Measurements from ENCODE around the gene KCNQ1. TPM values are rescaled to one million over a fixed set of nuclear protein-coding genes. Genes with fewer than 3 reads are reported as not detected.

KCNQ1 gene
- total RNA-seq, 1 experiment from 2014 or later, result 9.2 TPM

DNA sequence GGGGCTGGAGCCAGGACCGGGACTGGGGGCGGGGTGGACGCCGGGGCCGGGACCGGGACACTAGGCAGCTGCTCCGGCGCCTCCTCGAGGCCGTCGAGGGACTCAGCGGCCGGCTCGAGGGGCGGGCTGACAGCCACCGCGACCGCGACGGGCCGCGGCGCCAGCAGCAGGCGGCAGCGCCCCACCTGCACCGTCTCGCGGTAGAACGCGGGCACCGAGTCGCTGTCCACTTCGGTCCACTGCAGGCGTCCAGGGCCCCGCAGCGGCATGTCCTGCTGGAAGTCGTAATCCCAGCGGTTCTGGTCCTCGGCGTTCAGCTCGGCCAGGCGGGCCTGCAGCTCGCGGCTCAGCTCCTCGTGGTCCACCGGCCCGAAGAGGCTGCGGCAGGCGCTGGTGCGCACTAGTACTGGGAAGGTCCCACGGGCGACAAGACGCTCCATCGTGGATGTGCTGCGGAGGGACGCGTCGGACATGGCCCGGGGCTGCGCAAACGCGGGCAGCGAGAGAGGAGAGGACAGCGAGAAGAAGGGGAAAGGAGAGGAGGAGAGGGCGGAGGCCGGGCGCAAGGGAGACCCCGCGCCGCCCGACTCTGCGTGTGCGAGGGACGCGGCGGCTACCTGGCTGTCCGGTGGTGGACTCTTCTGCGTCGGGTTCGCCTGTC, 440.3 kb downstream of the KCNQ1 start:
- Mint-ChIP-seq H3K4me1 (ENCODE audit: low read depth, unreplicated experiment) (no peaks in the 10 kb centered on the region), H3K9me3 (ENCODE audit: low read depth, unreplicated experiment) (no peaks in the 10 kb centered on the region), H3K36me3 (ENCODE audit: insufficient read depth, unreplicated experiment) (peaks cover 16% of the 10 kb centered on the region), H3K27ac (ENCODE audit: unreplicated experiment) (peak overlapping the region; percentile 5), H3K27me3 (ENCODE audit: unreplicated experiment) (peaks cover 28% of the 10 kb centered on the region), H3K4me3 (ENCODE audit: low read depth, unreplicated experiment) (peak overlapping the region; percentile 72)
- TF ChIP-seq, protein P1, sequence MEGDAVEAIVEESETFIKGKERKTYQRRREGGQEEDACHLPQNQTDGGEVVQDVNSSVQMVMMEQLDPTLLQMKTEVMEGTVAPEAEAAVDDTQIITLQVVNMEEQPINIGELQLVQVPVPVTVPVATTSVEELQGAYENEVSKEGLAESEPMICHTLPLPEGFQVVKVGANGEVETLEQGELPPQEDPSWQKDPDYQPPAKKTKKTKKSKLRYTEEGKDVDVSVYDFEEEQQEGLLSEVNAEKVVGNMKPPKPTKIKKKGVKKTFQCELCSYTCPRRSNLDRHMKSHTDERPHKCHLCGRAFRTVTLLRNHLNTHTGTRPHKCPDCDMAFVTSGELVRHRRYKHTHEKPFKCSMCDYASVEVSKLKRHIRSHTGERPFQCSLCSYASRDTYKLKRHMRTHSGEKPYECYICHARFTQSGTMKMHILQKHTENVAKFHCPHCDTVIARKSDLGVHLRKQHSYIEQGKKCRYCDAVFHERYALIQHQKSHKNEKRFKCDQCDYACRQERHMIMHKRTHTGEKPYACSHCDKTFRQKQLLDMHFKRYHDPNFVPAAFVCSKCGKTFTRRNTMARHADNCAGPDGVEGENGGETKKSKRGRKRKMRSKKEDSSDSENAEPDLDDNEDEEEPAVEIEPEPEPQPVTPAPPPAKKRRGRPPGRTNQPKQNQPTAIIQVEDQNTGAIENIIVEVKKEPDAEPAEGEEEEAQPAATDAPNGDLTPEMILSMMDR (IDR thresholded peaks at IDR 0.05; ENCODE audit: unreplicated experiment), result peak; percentile 29
- DNase-seq, result peak; percentile 78
- CTCF ChIA-PET, result interaction anchor here (1.3 to 2.6 kb wide), 2 partner anchors 148 to 352 kb away, joined by 3 to 7 read pairs; no protein-coding TSS in a partner anchor
- intact Hi-C loops (cut with micrococcal nuclease; ENCODE audit: unreplicated experiment), result loop anchor here (10.0 kb wide), 1 partner anchor 450 kb away; no protein-coding TSS in a partner anchor
- TSS peak; percentile 43 for BruUV-seq (replicated peaks)

DNA sequence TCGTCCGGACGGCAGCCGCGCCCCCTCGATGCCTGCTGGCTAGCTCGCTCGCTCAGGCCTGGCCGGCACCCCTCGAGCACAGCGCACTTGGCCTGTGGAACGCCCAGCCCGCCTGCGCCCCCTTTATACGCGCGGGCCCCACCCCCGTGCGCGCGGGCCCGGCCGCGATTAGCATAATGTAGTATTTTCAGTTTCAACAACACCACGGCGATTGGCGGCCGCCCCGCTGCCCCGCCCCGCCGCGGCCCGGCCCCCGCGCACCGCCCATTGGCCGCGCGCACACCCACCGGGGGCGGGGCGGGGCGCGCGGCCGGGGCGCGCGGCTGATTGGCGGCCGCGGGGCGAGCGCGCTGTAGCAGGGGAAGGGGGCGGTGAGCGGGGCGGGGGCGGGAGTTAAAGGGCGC, 440.9 kb downstream of the KCNQ1 start, which contains the start of gene CDKN1C:
CDKN1C (minus strand) TSS at position 98 of the 404 bp plus-strand sequence. CDS start 319 bp downstream, outside the sequence.
- intact Hi-C loops (cut with micrococcal nuclease; ENCODE audit: unreplicated experiment), result loop anchor here (10.0 kb wide), 1 partner anchor 451 kb away; no protein-coding TSS in a partner anchor
- H3K4me1 Mint-ChIP-seq (ENCODE audit: low read depth, unreplicated experiment), result no peaks in the 10 kb centered on the region

DNA sequence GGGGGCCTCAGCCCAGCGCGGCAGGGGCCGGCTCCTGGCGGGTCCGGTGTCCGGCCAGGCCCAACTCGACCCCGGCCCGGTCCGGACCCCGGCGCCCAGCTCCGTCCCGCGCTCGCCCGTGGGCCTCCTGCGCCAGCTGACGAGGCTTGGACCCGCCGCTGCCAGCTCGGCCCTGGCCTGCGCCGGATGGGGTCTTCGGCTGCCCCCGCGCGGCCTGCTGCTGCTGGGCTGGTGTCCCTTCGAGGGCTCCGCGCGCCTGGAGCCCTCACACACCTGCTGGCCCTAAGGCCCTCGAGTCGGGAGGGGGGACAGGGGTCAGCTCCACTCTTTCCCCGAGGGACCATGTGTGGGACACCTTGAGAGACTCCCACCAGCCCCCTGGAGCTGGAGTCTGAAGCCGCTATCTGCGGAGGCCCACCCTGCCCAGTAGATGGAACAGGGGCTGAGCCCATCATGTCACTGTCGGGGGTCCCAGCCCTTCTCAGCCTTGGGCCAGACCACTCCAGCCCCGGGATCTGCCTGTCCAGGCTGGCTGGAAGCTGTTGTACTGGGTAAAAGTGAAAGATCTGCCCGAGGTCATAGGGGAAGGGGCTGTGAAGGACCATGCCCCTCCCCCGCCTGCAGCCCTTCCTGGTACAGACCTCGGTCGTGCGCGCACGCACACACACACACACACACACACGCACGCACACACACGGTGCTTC, 441.5 kb downstream of the KCNQ1 start:
- CTCF ChIA-PET, result interaction anchor here (2.6 kb wide), 1 partner anchor 353 kb away, joined by 7 read pairs; no protein-coding TSS in a partner anchor
- Mint-ChIP-seq H3K9me3 (ENCODE audit: low read depth, unreplicated experiment) (no peaks in the 10 kb centered on the region), H3K4me3 (ENCODE audit: low read depth, unreplicated experiment) (peak overlapping the region; percentile 16), H3K4me1 (ENCODE audit: low read depth, unreplicated experiment) (no peaks in the 10 kb centered on the region), H3K36me3 (ENCODE audit: insufficient read depth, unreplicated experiment) (peaks cover 16% of the 10 kb centered on the region), H3K27ac (ENCODE audit: unreplicated experiment) (peak overlapping the region; percentile 56), H3K27me3 (ENCODE audit: unreplicated experiment) (peaks cover 16% of the 10 kb centered on the region)
- BruUV-seq (replicated peaks), result no TSS peak
- TF ChIP-seq, protein P1 (IDR thresholded peaks at IDR 0.05; ENCODE audit: unreplicated experiment), result no peak
- DNase-seq, result no peak
- intact Hi-C loops (cut with micrococcal nuclease; ENCODE audit: unreplicated experiment), result loop anchor here (10.0 kb wide), 1 partner anchor 452 kb away; no protein-coding TSS in a partner anchor

More for the DNA sequence above, 440.9 kb downstream of the KCNQ1 start, which contains the start of gene CDKN1C:
- peak; percentile 85 for DNase-seq
- H3K27me3 Mint-ChIP-seq (ENCODE audit: unreplicated experiment), result peaks cover 23% of the 10 kb centered on the region
- peaks cover 16% of the 10 kb centered on the region for H3K36me3 Mint-ChIP-seq (ENCODE audit: insufficient read depth, unreplicated experiment)
- peak within 1 kb of the TSS; percentile 56 for H3K27ac Mint-ChIP-seq (ENCODE audit: unreplicated experiment)
- H3K4me3 Mint-ChIP-seq (ENCODE audit: low read depth, unreplicated experiment), result peak within 1 kb of the TSS; percentile 72
- no peaks in the 10 kb centered on the region for H3K9me3 Mint-ChIP-seq (ENCODE audit: low read depth, unreplicated experiment)
- BruUV-seq (replicated peaks), result no TSS peak
- CTCF ChIA-PET, result interaction anchor here (1.3 to 2.6 kb wide), 2 partner anchors 148 to 352 kb away, joined by 3 to 7 read pairs; no protein-coding TSS in a partner anchor
- TF ChIP-seq, protein P1 (IDR thresholded peaks at IDR 0.05; ENCODE audit: unreplicated experiment), result no peak

DNA sequence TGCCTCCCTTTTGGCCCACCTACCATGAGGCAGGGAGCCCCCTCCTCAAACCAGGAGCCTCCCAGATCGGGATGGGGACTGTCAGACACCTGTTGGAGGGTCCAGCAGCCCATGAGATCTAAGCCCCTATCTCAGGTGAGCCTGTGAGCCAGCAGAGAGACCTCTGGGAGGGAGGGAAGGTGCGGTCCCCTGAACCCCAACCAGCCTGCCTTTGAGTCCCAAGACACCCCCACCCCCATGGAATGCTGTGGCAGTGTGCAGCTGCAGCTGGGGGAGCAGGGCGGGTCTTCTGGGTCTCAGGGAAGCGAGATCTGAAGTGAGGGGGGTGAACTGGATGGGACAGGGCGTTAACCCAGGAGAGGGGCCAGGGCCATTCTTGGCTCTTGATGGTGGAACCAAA, 442.1 kb downstream of the KCNQ1 start:
- BruUV-seq (replicated peaks), result no TSS peak
- Mint-ChIP-seq H3K27me3 (ENCODE audit: unreplicated experiment) (peaks cover 16% of the 10 kb centered on the region), H3K4me3 (ENCODE audit: low read depth, unreplicated experiment) (peak overlapping the region; percentile 16), H3K27ac (ENCODE audit: unreplicated experiment) (peak overlapping the region; percentile 56), H3K36me3 (ENCODE audit: insufficient read depth, unreplicated experiment) (peaks cover 18% of the 10 kb centered on the region), H3K9me3 (ENCODE audit: low read depth, unreplicated experiment) (no peaks in the 10 kb centered on the region), H3K4me1 (ENCODE audit: low read depth, unreplicated experiment) (peaks cover 5% of the 10 kb centered on the region)
- no peak for DNase-seq
- intact Hi-C loops (cut with micrococcal nuclease; ENCODE audit: unreplicated experiment), result loop anchor here (10.0 kb wide), 1 partner anchor 452 kb away; no protein-coding TSS in a partner anchor
- TF ChIP-seq, protein P1 (IDR thresholded peaks at IDR 0.05; ENCODE audit: unreplicated experiment), result no peak
- CTCF ChIA-PET, result interaction anchor here (6.5 kb wide), 1 partner anchor 354 kb away, joined by 100 read pairs; no protein-coding TSS in a partner anchor

All from Calu3 (cell line).